ENCODE results near the gene TAS2R39.
"Not testable (repeated sequence)": the region's sequence is repeated elsewhere in the genome, so short reads cannot be mapped to it uniquely, and the experiment has no call there.

Gene TAS2R39

GRCh38 chr7:143183024-143183423 lies at the start of gene TAS2R39:
TSS of gene TAS2R39 (plus strand) at chr7:143183419. CDS start at chr7:143183419, 0 bp downstream.
- DNase-seq, result no peak

GRCh38 chr7:143147070-143147469 lies 36.1 kb upstream of the TAS2R39 start:
- DNase-seq, result no peak

GRCh38 chr7:143148050-143148449 lies 35.2 kb upstream of the TAS2R39 start:
- no peak for DNase-seq

- DNase-seq, result no peak
Observed at GRCh38 chr7:143148651-143149050, 34.6 kb upstream of the TAS2R39 start.

- not testable (repeated sequence) for DNase-seq
Observed at GRCh38 chr7:143150696-143151095, 32.5 kb upstream of the TAS2R39 start.

GRCh38 chr7:143158617-143159016 lies 24.6 kb upstream of the TAS2R39 start:
- not testable (repeated sequence) for DNase-seq

GRCh38 chr7:143171697-143172096 lies 11.5 kb upstream of the TAS2R39 start:
- no peak for DNase-seq

GRCh38 chr7:143172354-143172753 lies 10.9 kb upstream of the TAS2R39 start:
- no peak for DNase-seq

- no peak for DNase-seq
Observed at GRCh38 chr7:143176128-143176527, 7.1 kb upstream of the TAS2R39 start.

- no peak for DNase-seq
Observed at GRCh38 chr7:143177374-143178119, 5.7 kb upstream of the TAS2R39 start.

GRCh38 chr7:143180771-143181170 lies 2.4 kb upstream of the TAS2R39 start:
- DNase-seq, result not testable (repeated sequence)

GRCh38 chr7:143181349-143181748 lies 1.9 kb upstream of the TAS2R39 start:
- no peak for DNase-seq

GRCh38 chr7:143185551-143185950 lies 2.3 kb downstream of the TAS2R39 start:
- DNase-seq, result no peak

- DNase-seq, result no peak
Observed at GRCh38 chr7:143188994-143189393, 5.8 kb downstream of the TAS2R39 start.

- DNase-seq, result no peak
Observed at GRCh38 chr7:143193880-143194279, 10.7 kb downstream of the TAS2R39 start.

GRCh38 chr7:143199040-143199439 lies 15.8 kb downstream of the TAS2R39 start:
- no peak for DNase-seq

GRCh38 chr7:143202161-143202560 lies 18.9 kb downstream of the TAS2R39 start:
- DNase-seq, result no peak

- DNase-seq, result no peak
Observed at GRCh38 chr7:143203386-143203785, 20.2 kb downstream of the TAS2R39 start.

GRCh38 chr7:143205560-143206293 lies 22.5 kb downstream of the TAS2R39 start:
- no peak for DNase-seq

GRCh38 chr7:143210541-143210940 lies 27.3 kb downstream of the TAS2R39 start:
- DNase-seq, result no peak

GRCh38 chr7:143213478-143213877 lies 30.3 kb downstream of the TAS2R39 start:
- not testable (repeated sequence) for DNase-seq

GRCh38 chr7:143214789-143215679 lies 31.8 kb downstream of the TAS2R39 start:
- peak; percentile 38 for DNase-seq

- no peak for DNase-seq
Observed at GRCh38 chr7:143216151-143216550, 32.9 kb downstream of the TAS2R39 start.

Measured in activated CD4-positive, alpha-beta T cell treated with anti-CD3 and anti-CD28 coated beads for 1 hour (primary cell).